ENCODE results near the gene DHX57. TPM values are rescaled to one million over a fixed set of nuclear protein-coding genes. Genes with fewer than 3 reads are reported as not detected.

The DHX57 gene
- total RNA-seq, 1 donor, result 28.9 TPM

DNA sequence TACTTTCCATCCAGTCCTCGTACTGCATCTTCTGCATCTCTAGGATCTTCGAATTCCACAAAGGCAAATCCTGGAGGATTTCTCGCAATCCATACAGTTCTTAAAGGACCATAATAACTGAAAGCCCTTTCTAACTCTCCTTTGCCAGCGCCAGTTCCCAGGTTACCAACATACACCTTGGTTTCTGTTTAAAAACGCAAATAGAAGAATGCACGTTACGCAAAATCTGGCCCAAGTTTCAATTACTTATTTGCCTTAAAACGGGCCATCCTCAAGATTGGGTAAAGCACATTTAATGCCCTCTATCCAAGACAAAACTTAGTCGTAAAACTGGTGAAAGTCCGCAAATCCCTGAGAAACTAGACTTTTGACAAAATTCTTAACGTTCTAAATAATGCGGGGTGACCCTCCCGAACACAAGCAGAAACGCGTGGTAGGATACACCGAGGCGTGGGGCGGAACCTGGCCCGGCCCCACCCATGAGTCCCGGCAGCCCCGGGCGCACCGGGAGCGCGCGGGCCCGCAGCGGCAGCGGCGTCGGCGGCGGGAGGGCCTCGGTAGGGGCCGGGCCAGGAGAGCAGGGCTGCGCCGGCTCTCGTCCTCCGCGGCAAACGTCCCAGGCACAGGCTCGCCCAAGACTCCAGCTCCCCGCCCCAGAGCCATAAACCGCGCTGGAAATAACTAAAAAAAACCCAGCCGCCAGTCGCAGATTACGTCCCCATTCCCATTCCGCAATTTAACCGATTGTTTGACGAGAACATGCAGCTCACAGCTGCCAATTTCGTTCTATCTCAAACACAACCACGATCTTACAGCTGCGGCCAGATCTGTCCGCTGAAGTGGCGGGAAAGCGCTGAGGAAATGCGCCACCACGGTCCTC is 125.5 kb downstream of the DHX57 start:
- TF ChIP-seq, protein P1, sequence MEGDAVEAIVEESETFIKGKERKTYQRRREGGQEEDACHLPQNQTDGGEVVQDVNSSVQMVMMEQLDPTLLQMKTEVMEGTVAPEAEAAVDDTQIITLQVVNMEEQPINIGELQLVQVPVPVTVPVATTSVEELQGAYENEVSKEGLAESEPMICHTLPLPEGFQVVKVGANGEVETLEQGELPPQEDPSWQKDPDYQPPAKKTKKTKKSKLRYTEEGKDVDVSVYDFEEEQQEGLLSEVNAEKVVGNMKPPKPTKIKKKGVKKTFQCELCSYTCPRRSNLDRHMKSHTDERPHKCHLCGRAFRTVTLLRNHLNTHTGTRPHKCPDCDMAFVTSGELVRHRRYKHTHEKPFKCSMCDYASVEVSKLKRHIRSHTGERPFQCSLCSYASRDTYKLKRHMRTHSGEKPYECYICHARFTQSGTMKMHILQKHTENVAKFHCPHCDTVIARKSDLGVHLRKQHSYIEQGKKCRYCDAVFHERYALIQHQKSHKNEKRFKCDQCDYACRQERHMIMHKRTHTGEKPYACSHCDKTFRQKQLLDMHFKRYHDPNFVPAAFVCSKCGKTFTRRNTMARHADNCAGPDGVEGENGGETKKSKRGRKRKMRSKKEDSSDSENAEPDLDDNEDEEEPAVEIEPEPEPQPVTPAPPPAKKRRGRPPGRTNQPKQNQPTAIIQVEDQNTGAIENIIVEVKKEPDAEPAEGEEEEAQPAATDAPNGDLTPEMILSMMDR (IDR thresholded peaks at IDR 0.05; ENCODE audit: insufficient read depth, low read depth, low read length), result no peak
- peak; percentile 36 for DNase-seq (ENCODE audit: low read depth)
- H3K4me3 ChIP-seq (ENCODE audit: low read depth, low read length), result peak overlapping the region; percentile 93

DNA sequence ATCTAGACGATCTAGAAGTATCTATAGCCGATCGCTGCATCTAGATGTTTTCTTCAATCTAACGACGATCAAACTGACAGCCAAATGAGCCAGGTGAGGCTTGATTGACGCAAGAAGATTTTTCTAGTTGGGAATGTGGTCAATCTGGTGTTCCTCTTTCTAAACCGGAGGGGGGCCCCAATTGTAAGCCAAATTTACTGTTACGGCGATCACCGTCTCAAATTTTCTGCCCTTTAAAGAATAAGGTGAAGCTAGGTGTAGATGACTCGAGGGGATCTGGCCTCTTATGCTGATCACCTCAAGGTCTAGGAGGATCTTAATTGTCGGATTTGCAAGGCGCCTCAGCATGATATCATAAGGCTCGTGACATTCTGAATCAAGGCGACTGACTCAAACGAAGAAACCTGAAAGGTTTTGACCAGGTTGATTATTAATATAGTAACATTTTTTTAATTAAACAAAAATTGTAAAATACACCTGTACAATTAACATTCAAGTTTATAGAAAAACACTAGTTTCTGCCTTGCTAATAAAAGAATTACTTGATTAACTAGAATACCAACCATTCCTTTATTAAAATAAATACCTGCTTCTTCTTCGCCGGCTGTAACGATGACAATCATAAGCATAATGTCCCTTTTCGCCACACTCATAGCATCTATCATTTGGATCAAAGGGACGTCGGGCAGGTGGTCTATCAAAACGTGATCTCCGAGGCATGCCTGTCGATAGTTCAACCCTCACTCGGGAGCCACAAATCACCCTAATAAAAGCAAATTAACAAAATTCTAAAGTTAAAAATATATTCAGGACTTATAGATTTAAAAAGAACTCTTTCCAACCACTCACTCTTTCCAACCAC is 126.6 kb downstream of the DHX57 start:
- no peak for DNase-seq (ENCODE audit: low read depth)
- peak overlapping the region; percentile 93 for H3K4me3 ChIP-seq (ENCODE audit: low read depth, low read length)
- TF ChIP-seq, protein P1 (IDR thresholded peaks at IDR 0.05; ENCODE audit: insufficient read depth, low read depth, low read length), result no peak

DNA sequence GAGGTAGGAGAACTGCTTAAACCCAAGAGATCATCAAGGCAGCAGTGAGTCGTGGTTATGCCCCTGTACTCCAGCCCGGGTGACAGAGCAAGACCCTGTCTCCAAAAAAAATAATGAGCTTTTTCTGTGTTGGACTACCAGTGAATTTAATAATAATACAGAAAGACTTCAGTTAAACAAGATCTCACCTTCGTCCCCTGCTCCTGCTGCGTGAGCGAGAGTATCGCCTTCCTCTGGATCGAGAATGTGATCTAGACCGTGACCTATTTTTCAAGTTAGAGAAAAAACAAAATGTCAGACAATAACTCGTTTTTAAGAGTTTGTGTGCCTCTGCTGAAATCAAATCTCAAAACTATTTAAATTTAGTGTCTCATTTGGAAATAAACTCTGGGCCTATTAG is 127.3 kb downstream of the DHX57 start:
- H3K4me3 ChIP-seq (ENCODE audit: low read depth, low read length), result no peak overlapping the region
- DNase-seq (ENCODE audit: low read depth), result no peak
- TF ChIP-seq, protein P1 (IDR thresholded peaks at IDR 0.05; ENCODE audit: insufficient read depth, low read depth, low read length), result no peak

DNA sequence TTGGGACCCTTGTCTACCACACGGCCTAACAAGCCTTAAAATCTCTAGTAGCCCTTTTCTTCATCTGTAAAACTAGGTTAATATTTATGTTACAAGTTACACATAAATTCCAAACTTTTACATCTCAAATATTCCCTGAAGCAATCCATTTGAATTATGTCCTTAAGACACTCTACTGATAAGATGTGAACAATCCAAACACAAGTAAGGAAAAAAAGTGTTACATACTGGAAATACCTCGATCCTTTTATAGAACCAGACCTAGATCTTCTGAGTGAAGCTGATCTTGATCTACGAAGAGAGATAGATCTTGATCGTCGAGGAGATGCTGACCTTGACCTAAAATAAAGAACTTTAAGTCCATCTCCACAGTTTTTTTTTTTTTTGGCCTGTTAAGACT is 127.9 kb downstream of the DHX57 start:
- H3K4me3 ChIP-seq (ENCODE audit: low read depth, low read length), result no peak overlapping the region
- peak; percentile 28 for DNase-seq (ENCODE audit: low read depth)
- TF ChIP-seq, protein P1 (IDR thresholded peaks at IDR 0.05; ENCODE audit: insufficient read depth, low read depth, low read length), result no peak

Small RNA genes lying within 50 kb of the gene (small RNA-seq; reads per million reads assigned to genes)
- gene RNU6-851P, result not detected

Other genes starting within 250 kb of the DHX57 start
- gene GALM, start 209.8 kb downstream of the DHX57 start, total RNA-seq, result 17.4 and 19.9 TPM in 2 replicates
- 106 and 142 TPM in 2 replicates for gene SRSF7, start 124.6 kb downstream of the DHX57 start, total RNA-seq
- 4.5 and 15.1 TPM in 2 replicates for gene GEMIN6, start 97.7 kb downstream of the DHX57 start, total RNA-seq
- gene MORN2, start within 50 bp of the DHX57 start, total RNA-seq, result 10.8 and 13.5 TPM in 2 replicates
- 0.32 and 0.43 TPM in 2 replicates for gene ARHGEF33, start 13.9 kb upstream of the DHX57 start, total RNA-seq
- 17.1 and 21.2 TPM in 2 replicates for gene SOS1, start 245.1 kb upstream of the DHX57 start, total RNA-seq

Data from fibroblast of villous mesenchyme (primary cell).